ENCODE data around the gene PARP3.

PARP3 gene

GRCh38 chr3:51945031-51945840 lies 3.1 kb downstream of the PARP3 start:
- Histone ChIP-seq H3K23ac (ENCODE audit: low read length in 2 of 2) (no peak overlapping the region), H3K4me3 (ENCODE audit: insufficient read depth in 1 of 2, low read depth in 1 of 2, low read length in 2 of 2) (no peak overlapping the region), H3K9me3 (ENCODE audit: control insufficient read depth, low read length) (no peaks in the 10 kb centered on the region), H3K27me3 (ENCODE audit: control insufficient read depth in 1 of 2, insufficient read depth in 1 of 2, low read length in 2 of 2) (no peaks in the 10 kb centered on the region), H3K36me3 (ENCODE audit: control insufficient read depth in 1 of 2, insufficient read depth in 2 of 2, low read depth in 1 of 2, low read length in 2 of 2) (peaks cover 47 to 63% of the 10 kb centered on the region in 2 experiments), H2AK5ac (ENCODE audit: low read length, severe bottlenecking) (no peak overlapping the region), H2BK15ac (ENCODE audit: low read depth, poor library complexity, severe bottlenecking) (no peak overlapping the region), H2AFZ (ENCODE audit: low read depth, low read length) (no peak overlapping the region), H2BK5ac (ENCODE audit: low read depth, low read length, poor library complexity, severe bottlenecking) (no peak overlapping the region), H4K8ac (ENCODE audit: low read length) (no peak overlapping the region), H3K4me2 (ENCODE audit: low read length, poor library complexity, severe bottlenecking) (no peak overlapping the region), H3K18ac (ENCODE audit: low read depth in 1 of 2, low read length in 2 of 2) (no peak overlapping the region), H2BK12ac (ENCODE audit: low read length in 2 of 2) (no peak overlapping the region), H4K91ac (ENCODE audit: low read length) (no peak overlapping the region), H3K79me1 (replicated peaks; ENCODE audit: low read length, poor library complexity, severe bottlenecking) (peaks cover 9% of the 10 kb centered on the region), H2BK120ac (ENCODE audit: low read depth, low read length) (no peak overlapping the region), H3K9ac (ENCODE audit: low read length) (no peak overlapping the region), H3K14ac (ENCODE audit: low read length in 2 of 2) (no peak overlapping the region), H3K4ac (ENCODE audit: low read depth in 1 of 2, low read length in 2 of 2) (no peak overlapping the region), H3K4me1 (ENCODE audit: control insufficient read depth, insufficient read depth, low read depth, low read length) (peaks cover 22% of the 10 kb centered on the region), H3K27ac (ENCODE audit: low read length, poor library complexity, severe bottlenecking) (no peak overlapping the region)
- no peak for DNase-seq
- 87% methylated on average over 18 of the region's 18 CpGs for WGBS

- Histone ChIP-seq H4K8ac (ENCODE audit: low read length) (no peak overlapping the region), H2BK12ac (ENCODE audit: low read length in 2 of 2) (no peak overlapping the region), H3K4ac (ENCODE audit: low read depth in 1 of 2, low read length in 2 of 2) (no peak overlapping the region), H2BK15ac (ENCODE audit: low read depth, poor library complexity, severe bottlenecking) (no peak overlapping the region), H3K9me3 (ENCODE audit: control insufficient read depth, low read length) (no peaks in the 10 kb centered on the region), H3K23ac (ENCODE audit: low read length in 2 of 2) (no peak overlapping the region), H3K18ac (ENCODE audit: low read depth in 1 of 2, low read length in 2 of 2) (no peak overlapping the region), H3K4me2 (ENCODE audit: low read length, poor library complexity, severe bottlenecking) (no peak overlapping the region), H3K4me1 (ENCODE audit: control insufficient read depth, insufficient read depth, low read depth, low read length) (peaks cover 16% of the 10 kb centered on the region), H3K4me3 (ENCODE audit: insufficient read depth in 1 of 2, low read depth in 1 of 2, low read length in 2 of 2) (no peak overlapping the region), H2BK120ac (ENCODE audit: low read depth, low read length) (no peak overlapping the region), H3K9ac (ENCODE audit: low read length) (no peak overlapping the region), H4K91ac (ENCODE audit: low read length) (no peak overlapping the region), H3K14ac (ENCODE audit: low read length in 2 of 2) (no peak overlapping the region), H3K79me1 (replicated peaks; ENCODE audit: low read length, poor library complexity, severe bottlenecking) (peaks cover 5% of the 10 kb centered on the region), H3K27ac (ENCODE audit: low read length, poor library complexity, severe bottlenecking) (no peak overlapping the region), H2AK5ac (ENCODE audit: low read length, severe bottlenecking) (no peak overlapping the region), H3K36me3 (ENCODE audit: control insufficient read depth in 1 of 2, insufficient read depth in 2 of 2, low read depth in 1 of 2, low read length in 2 of 2) (peaks cover 47 to 68% of the 10 kb centered on the region in 2 experiments), H2BK5ac (ENCODE audit: low read depth, low read length, poor library complexity, severe bottlenecking) (no peak overlapping the region), H2AFZ (ENCODE audit: low read depth, low read length) (no peak overlapping the region), H3K27me3 (ENCODE audit: control insufficient read depth in 1 of 2, insufficient read depth in 1 of 2, low read length in 2 of 2) (no peaks in the 10 kb centered on the region)
- WGBS, result 91% methylated on average over 14 of the region's 14 CpGs
- no peak for DNase-seq
Observed at GRCh38 chr3:51945926-51946705, 4.0 kb downstream of the PARP3 start.

GRCh38 chr3:51946796-51947195 lies 4.6 kb downstream of the PARP3 start:
- Histone ChIP-seq H3K27ac (ENCODE audit: low read length, poor library complexity, severe bottlenecking) (no peak overlapping the region), H3K18ac (ENCODE audit: low read depth in 1 of 2, low read length in 2 of 2) (no peak overlapping the region), H2BK5ac (ENCODE audit: low read depth, low read length, poor library complexity, severe bottlenecking) (no peak overlapping the region), H3K4me3 (ENCODE audit: insufficient read depth in 1 of 2, low read depth in 1 of 2, low read length in 2 of 2) (no peak overlapping the region), H3K36me3 (ENCODE audit: control insufficient read depth in 1 of 2, insufficient read depth in 2 of 2, low read depth in 1 of 2, low read length in 2 of 2) (peaks cover 47 to 72% of the 10 kb centered on the region in 2 experiments), H3K23ac (ENCODE audit: low read length in 2 of 2) (no peak overlapping the region), H2BK12ac (ENCODE audit: low read length in 2 of 2) (no peak overlapping the region), H3K9ac (ENCODE audit: low read length) (no peak overlapping the region), H2AK5ac (ENCODE audit: low read length, severe bottlenecking) (no peak overlapping the region), H2BK120ac (ENCODE audit: low read depth, low read length) (no peak overlapping the region), H2AFZ (ENCODE audit: low read depth, low read length) (no peak overlapping the region), H3K27me3 (ENCODE audit: control insufficient read depth in 1 of 2, insufficient read depth in 1 of 2, low read length in 2 of 2) (no peaks in the 10 kb centered on the region), H3K4me2 (ENCODE audit: low read length, poor library complexity, severe bottlenecking) (no peak overlapping the region), H2BK15ac (ENCODE audit: low read depth, poor library complexity, severe bottlenecking) (no peak overlapping the region), H4K91ac (ENCODE audit: low read length) (no peak overlapping the region), H3K14ac (ENCODE audit: low read length in 2 of 2) (no peak overlapping the region), H3K4me1 (ENCODE audit: control insufficient read depth, insufficient read depth, low read depth, low read length) (peaks cover 16% of the 10 kb centered on the region), H3K79me1 (replicated peaks; ENCODE audit: low read length, poor library complexity, severe bottlenecking) (peaks cover 1% of the 10 kb centered on the region), H3K9me3 (ENCODE audit: control insufficient read depth, low read length) (no peaks in the 10 kb centered on the region), H3K4ac (ENCODE audit: low read depth in 1 of 2, low read length in 2 of 2) (no peak overlapping the region), H4K8ac (ENCODE audit: low read length) (no peak overlapping the region)
- WGBS, result 81% methylated on average over 3 of the region's 4 CpGs
- DNase-seq, result no peak

- no peak overlapping the region for H3K9ac ChIP-seq (ENCODE audit: low read length)
- 81% methylated on average over 13 of the region's 13 CpGs for WGBS
- H2AK5ac ChIP-seq (ENCODE audit: low read length, severe bottlenecking), result no peak overlapping the region
- peaks cover 1% of the 10 kb centered on the region for H3K79me1 ChIP-seq (replicated peaks; ENCODE audit: low read length, poor library complexity, severe bottlenecking)
- no peak overlapping the region for H4K91ac ChIP-seq (ENCODE audit: low read length)
- H3K18ac ChIP-seq (ENCODE audit: low read depth in 1 of 2, low read length in 2 of 2), result no peak overlapping the region
- no peak overlapping the region for H3K4me3 ChIP-seq (ENCODE audit: insufficient read depth in 1 of 2, low read depth in 1 of 2, low read length in 2 of 2)
- no peak overlapping the region for H3K27ac ChIP-seq (ENCODE audit: low read length, poor library complexity, severe bottlenecking)
- no peaks in the 10 kb centered on the region for H3K9me3 ChIP-seq (ENCODE audit: control insufficient read depth, low read length)
- no peak overlapping the region for H2BK120ac ChIP-seq (ENCODE audit: low read depth, low read length)
- H3K4me2 ChIP-seq (ENCODE audit: low read length, poor library complexity, severe bottlenecking), result no peak overlapping the region
- peaks cover 47 to 72% of the 10 kb centered on the region in 2 experiments for H3K36me3 ChIP-seq (ENCODE audit: control insufficient read depth in 1 of 2, insufficient read depth in 2 of 2, low read depth in 1 of 2, low read length in 2 of 2)
- no peak overlapping the region for H3K14ac ChIP-seq (ENCODE audit: low read length in 2 of 2)
- H3K23ac ChIP-seq (ENCODE audit: low read length in 2 of 2), result no peak overlapping the region
- H3K4ac ChIP-seq (ENCODE audit: low read depth in 1 of 2, low read length in 2 of 2), result no peak overlapping the region
- no peak overlapping the region for H2BK5ac ChIP-seq (ENCODE audit: low read depth, low read length, poor library complexity, severe bottlenecking)
- H3K4me1 ChIP-seq (ENCODE audit: control insufficient read depth, insufficient read depth, low read depth, low read length), result peaks cover 14% of the 10 kb centered on the region
- H2BK15ac ChIP-seq (ENCODE audit: low read depth, poor library complexity, severe bottlenecking), result no peak overlapping the region
- no peak for DNase-seq
- no peak overlapping the region for H2AFZ ChIP-seq (ENCODE audit: low read depth, low read length)
- H2BK12ac ChIP-seq (ENCODE audit: low read length in 2 of 2), result no peak overlapping the region
- H4K8ac ChIP-seq (ENCODE audit: low read length), result no peak overlapping the region
- no peaks in the 10 kb centered on the region for H3K27me3 ChIP-seq (ENCODE audit: control insufficient read depth in 1 of 2, insufficient read depth in 1 of 2, low read length in 2 of 2)
Observed at GRCh38 chr3:51947215-51947900, 5.2 kb downstream of the PARP3 start.
